Measurements from ENCODE around the gene DNAH11.

DNA sequence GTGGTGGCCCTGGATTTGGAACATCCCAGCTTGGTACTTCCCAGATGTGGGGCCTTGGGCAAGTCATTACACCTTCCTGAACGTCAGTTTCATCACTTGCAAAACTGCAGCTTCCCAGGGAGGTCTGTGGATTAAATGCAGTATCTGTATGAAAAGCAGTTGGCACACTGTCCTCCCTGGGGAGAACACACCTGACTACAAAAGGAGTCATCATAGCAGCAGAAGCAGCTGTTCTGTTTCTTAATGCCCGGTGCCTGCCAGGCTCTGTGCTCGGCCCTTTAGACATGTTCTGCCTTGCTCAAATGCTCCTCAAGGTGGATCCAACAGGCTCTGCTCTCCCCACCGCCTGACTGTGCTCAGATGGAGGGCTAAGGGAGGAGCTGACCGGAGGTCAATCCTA lies 371.8 kb downstream of the DNAH11 start:
- TF ChIP-seq, protein P1, sequence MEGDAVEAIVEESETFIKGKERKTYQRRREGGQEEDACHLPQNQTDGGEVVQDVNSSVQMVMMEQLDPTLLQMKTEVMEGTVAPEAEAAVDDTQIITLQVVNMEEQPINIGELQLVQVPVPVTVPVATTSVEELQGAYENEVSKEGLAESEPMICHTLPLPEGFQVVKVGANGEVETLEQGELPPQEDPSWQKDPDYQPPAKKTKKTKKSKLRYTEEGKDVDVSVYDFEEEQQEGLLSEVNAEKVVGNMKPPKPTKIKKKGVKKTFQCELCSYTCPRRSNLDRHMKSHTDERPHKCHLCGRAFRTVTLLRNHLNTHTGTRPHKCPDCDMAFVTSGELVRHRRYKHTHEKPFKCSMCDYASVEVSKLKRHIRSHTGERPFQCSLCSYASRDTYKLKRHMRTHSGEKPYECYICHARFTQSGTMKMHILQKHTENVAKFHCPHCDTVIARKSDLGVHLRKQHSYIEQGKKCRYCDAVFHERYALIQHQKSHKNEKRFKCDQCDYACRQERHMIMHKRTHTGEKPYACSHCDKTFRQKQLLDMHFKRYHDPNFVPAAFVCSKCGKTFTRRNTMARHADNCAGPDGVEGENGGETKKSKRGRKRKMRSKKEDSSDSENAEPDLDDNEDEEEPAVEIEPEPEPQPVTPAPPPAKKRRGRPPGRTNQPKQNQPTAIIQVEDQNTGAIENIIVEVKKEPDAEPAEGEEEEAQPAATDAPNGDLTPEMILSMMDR (IDR thresholded peaks at IDR 0.05; ENCODE audit: poor library complexity, severe bottlenecking) = no peak
- TF ChIP-seq, protein P2, sequence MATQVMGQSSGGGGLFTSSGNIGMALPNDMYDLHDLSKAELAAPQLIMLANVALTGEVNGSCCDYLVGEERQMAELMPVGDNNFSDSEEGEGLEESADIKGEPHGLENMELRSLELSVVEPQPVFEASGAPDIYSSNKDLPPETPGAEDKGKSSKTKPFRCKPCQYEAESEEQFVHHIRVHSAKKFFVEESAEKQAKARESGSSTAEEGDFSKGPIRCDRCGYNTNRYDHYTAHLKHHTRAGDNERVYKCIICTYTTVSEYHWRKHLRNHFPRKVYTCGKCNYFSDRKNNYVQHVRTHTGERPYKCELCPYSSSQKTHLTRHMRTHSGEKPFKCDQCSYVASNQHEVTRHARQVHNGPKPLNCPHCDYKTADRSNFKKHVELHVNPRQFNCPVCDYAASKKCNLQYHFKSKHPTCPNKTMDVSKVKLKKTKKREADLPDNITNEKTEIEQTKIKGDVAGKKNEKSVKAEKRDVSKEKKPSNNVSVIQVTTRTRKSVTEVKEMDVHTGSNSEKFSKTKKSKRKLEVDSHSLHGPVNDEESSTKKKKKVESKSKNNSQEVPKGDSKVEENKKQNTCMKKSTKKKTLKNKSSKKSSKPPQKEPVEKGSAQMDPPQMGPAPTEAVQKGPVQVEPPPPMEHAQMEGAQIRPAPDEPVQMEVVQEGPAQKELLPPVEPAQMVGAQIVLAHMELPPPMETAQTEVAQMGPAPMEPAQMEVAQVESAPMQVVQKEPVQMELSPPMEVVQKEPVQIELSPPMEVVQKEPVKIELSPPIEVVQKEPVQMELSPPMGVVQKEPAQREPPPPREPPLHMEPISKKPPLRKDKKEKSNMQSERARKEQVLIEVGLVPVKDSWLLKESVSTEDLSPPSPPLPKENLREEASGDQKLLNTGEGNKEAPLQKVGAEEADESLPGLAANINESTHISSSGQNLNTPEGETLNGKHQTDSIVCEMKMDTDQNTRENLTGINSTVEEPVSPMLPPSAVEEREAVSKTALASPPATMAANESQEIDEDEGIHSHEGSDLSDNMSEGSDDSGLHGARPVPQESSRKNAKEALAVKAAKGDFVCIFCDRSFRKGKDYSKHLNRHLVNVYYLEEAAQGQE (IDR thresholded peaks at IDR 0.05; ENCODE audit: borderline replicate concordance) = no peak
- TF ChIP-seq EZH2 (IDR thresholded peaks at IDR 0.05; ENCODE audit: borderline replicate concordance, insufficient read depth, low read length, poor library complexity, severe bottlenecking) (no peak), POLR2AphosphoS5 (IDR thresholded peaks at IDR 0.05) (no peak), TAF1 (IDR thresholded peaks at IDR 0.05; ENCODE audit: low read depth) (no peak)

All from neural cell (in vitro differentiated cells).